ENCODE data around the gene PDZRN3.

PDZRN3 gene

DNA sequence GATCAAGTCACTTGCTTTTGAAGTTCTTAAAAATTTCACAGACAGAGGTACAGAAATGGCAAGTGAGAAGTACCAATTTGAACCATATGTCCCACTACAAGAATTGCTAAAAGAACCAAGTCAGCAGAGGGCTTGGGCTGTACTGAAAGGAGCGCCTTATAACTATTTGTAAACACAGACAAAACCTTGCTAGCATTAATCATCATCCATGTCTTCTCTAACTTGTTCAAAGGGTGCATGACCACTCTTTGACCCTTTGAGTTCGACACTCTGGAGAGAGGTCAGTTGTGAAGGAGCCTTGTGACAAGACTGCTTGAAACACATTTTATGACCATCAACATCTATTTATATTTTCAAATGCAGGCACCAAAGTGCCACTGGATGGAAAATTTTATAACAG lies 191.7 kb downstream of the PDZRN3 start:
- no peak for TF ChIP-seq POLR2AphosphoS5 (IDR thresholded peaks at IDR 0.05; ENCODE audit: low read depth)
- TF ChIP-seq, protein P1, sequence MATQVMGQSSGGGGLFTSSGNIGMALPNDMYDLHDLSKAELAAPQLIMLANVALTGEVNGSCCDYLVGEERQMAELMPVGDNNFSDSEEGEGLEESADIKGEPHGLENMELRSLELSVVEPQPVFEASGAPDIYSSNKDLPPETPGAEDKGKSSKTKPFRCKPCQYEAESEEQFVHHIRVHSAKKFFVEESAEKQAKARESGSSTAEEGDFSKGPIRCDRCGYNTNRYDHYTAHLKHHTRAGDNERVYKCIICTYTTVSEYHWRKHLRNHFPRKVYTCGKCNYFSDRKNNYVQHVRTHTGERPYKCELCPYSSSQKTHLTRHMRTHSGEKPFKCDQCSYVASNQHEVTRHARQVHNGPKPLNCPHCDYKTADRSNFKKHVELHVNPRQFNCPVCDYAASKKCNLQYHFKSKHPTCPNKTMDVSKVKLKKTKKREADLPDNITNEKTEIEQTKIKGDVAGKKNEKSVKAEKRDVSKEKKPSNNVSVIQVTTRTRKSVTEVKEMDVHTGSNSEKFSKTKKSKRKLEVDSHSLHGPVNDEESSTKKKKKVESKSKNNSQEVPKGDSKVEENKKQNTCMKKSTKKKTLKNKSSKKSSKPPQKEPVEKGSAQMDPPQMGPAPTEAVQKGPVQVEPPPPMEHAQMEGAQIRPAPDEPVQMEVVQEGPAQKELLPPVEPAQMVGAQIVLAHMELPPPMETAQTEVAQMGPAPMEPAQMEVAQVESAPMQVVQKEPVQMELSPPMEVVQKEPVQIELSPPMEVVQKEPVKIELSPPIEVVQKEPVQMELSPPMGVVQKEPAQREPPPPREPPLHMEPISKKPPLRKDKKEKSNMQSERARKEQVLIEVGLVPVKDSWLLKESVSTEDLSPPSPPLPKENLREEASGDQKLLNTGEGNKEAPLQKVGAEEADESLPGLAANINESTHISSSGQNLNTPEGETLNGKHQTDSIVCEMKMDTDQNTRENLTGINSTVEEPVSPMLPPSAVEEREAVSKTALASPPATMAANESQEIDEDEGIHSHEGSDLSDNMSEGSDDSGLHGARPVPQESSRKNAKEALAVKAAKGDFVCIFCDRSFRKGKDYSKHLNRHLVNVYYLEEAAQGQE (IDR thresholded peaks at IDR 0.05; ENCODE audit: insufficient replicate concordance, low read depth): no peak
- TF ChIP-seq, protein P2, sequence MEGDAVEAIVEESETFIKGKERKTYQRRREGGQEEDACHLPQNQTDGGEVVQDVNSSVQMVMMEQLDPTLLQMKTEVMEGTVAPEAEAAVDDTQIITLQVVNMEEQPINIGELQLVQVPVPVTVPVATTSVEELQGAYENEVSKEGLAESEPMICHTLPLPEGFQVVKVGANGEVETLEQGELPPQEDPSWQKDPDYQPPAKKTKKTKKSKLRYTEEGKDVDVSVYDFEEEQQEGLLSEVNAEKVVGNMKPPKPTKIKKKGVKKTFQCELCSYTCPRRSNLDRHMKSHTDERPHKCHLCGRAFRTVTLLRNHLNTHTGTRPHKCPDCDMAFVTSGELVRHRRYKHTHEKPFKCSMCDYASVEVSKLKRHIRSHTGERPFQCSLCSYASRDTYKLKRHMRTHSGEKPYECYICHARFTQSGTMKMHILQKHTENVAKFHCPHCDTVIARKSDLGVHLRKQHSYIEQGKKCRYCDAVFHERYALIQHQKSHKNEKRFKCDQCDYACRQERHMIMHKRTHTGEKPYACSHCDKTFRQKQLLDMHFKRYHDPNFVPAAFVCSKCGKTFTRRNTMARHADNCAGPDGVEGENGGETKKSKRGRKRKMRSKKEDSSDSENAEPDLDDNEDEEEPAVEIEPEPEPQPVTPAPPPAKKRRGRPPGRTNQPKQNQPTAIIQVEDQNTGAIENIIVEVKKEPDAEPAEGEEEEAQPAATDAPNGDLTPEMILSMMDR (IDR thresholded peaks at IDR 0.05; ENCODE audit: insufficient read depth, low read length): no peak
- TF ChIP-seq SPI1 (IDR thresholded peaks at IDR 0.05; ENCODE audit: borderline replicate concordance, low read depth): no peak
- TF ChIP-seq GABPA (IDR thresholded peaks at IDR 0.05; ENCODE audit: low read depth): no peak
- no peak for DNase-seq (ENCODE audit: low read depth in 1 of 2, low spot score in 1 of 2)
- Histone ChIP-seq H3K27ac (replicated peaks) (no peak overlapping the region), H3K4me3 (replicated peaks; ENCODE audit: insufficient read depth, low read length) (no peak overlapping the region), H3K27me3 (ENCODE audit: insufficient read depth, poor library complexity, severe bottlenecking) (no peaks in the 10 kb centered on the region)

DNA sequence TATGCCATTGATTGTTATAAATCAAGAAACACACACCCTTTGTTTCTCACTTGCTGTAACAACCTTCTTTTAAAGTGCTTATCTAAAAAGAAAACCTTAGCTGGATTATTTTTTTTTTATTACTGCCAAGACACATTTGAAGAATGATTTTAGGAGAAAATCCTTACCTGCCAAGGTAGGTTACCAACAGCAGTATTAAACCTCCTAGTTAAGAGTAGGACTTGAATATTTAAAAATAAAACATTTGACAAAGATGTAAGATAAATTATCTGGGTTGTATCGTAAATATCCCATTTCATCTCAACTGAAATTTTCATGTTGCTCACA lies 192.1 kb downstream of the PDZRN3 start:
- Histone ChIP-seq H3K4me3 (replicated peaks; ENCODE audit: insufficient read depth, low read length) (no peak overlapping the region), H3K27ac (replicated peaks) (no peak overlapping the region), H3K27me3 (ENCODE audit: insufficient read depth, poor library complexity, severe bottlenecking) (no peaks in the 10 kb centered on the region)
- DNase-seq (ENCODE audit: low read depth in 1 of 2, low spot score in 1 of 2): no peak
- no peak for TF ChIP-seq GABPA (IDR thresholded peaks at IDR 0.05; ENCODE audit: low read depth)
- TF ChIP-seq, protein P1 (IDR thresholded peaks at IDR 0.05; ENCODE audit: insufficient replicate concordance, low read depth): no peak
- no peak for TF ChIP-seq SPI1 (IDR thresholded peaks at IDR 0.05; ENCODE audit: borderline replicate concordance, low read depth)
- TF ChIP-seq POLR2AphosphoS5 (IDR thresholded peaks at IDR 0.05; ENCODE audit: low read depth): no peak
- TF ChIP-seq, protein P2 (IDR thresholded peaks at IDR 0.05; ENCODE audit: insufficient read depth, low read length): no peak

DNA sequence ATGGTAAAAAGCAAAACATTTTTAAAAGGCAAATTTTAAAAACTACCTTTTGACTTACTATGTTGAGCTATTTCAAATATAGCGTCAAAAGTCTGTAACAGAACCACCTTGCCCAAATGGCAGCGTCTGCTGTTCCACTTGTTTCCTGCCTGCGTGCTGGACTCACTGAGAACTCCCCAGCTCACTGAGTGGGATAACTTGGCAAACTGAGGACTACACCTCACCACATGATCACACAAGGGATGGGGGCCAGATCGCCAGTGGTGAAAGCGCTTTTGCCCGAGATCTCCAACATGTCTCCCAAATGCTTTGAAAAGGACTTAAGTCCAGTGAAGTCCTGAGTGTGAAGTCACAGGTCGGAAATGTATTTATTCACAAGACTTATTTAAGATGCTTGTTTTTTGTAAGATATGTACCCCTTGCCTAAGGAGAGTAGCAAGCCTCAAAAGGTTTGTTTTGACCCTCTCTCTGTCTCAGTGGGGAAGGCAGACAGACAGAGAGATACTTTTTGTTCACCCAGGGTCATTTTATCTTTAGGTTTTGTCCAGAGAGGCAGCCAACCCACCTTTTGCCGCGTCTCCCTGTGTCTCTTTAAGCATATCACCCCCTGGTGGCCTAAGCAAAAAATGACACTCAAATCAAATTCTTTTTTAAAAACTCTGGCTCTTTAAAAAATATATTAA lies 192.6 kb downstream of the PDZRN3 start:
- Histone ChIP-seq H3K27me3 (ENCODE audit: insufficient read depth, poor library complexity, severe bottlenecking) (no peaks in the 10 kb centered on the region), H3K4me3 (replicated peaks; ENCODE audit: insufficient read depth, low read length) (no peak overlapping the region), H3K27ac (replicated peaks) (no peak overlapping the region)
- TF ChIP-seq, protein P1 (IDR thresholded peaks at IDR 0.05; ENCODE audit: insufficient replicate concordance, low read depth): no peak
- TF ChIP-seq GABPA (IDR thresholded peaks at IDR 0.05; ENCODE audit: low read depth) (no peak), POLR2AphosphoS5 (IDR thresholded peaks at IDR 0.05; ENCODE audit: low read depth) (no peak), SPI1 (IDR thresholded peaks at IDR 0.05; ENCODE audit: borderline replicate concordance, low read depth) (no peak)
- TF ChIP-seq, protein P2 (IDR thresholded peaks at IDR 0.05; ENCODE audit: insufficient read depth, low read length): no peak
- peak in 1 of 2 experiments; percentile 24 for DNase-seq (ENCODE audit: low read depth in 1 of 2, low spot score in 1 of 2)
